T-helper 2 cell treated with Interferon-gamma antibody and Interleukin-4, amounts not matched to agents 100 ng/mL and 5 ng/mL, for 36 hours (primary cell): ENCODE results near the gene VCX2. TPM values are rescaled to one million over a fixed set of nuclear protein-coding genes. Genes with fewer than 3 reads are reported as not detected.
"Not testable (repeated sequence)": the region's sequence is repeated elsewhere in the genome, so short reads cannot be mapped to it uniquely, and the experiment has no call there.

Experiments
- intact Hi-C: fragments of 100-400 bp; cut with micrococcal nuclease; formaldehyde crosslinking; loops from one replicate; pipeline ENCODE4 v1.15.1; 2023
- total RNA-seq: library from RNA; stranded (reverse); gene quantifications from 2 replicates; pipeline ENCODE4 v1.2.3, GENCODE V29; 2022

Gene VCX2
- not detected in 2 replicates for total RNA-seq

DNA sequence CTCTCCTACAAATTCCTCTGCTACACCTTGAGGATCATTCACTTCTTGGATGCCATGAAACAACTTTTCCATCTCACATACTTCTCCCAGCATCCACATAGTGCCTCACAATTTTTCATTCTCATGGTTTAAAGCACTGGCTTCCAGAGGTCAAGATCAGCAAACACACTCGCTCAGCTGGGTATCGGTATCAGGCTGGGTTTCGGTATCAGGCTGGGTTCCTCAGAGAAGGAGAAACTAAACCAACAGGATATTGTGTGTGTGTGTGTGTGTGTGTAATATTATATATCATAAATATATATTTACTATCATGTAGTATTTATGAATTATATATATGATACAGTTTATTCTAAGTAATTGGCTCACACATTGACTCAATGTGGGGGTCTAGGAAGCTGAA, at the start of gene VCX2:
Gene VCX2, minus strand, starts transcription at position 99 of the 400 bp plus-strand sequence. CDS start 624 bp downstream, outside the sequence.
- intact Hi-C loops = not testable (repeated sequence)

DNA sequence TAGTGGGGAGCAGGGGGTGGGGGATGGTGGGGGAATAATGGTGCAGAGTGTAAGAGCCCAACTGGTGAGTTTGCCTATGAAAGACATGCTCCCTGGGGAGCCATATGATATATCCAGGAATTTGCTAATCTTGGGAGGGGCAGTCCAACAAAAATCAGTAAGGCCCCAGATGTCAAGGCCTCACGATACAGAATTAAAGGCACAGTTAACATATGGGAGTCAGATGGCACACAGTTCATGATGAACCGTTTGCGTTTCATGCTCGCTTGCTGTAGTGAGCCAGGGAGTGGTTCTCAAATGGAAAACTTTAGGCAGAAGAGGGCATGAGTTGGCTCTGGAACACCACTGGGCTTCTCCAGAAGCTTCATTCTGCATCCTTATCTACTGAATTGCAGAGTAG, 33.9 kb upstream of the VCX2 start:
- intact Hi-C loops = no loop called here

DNA sequence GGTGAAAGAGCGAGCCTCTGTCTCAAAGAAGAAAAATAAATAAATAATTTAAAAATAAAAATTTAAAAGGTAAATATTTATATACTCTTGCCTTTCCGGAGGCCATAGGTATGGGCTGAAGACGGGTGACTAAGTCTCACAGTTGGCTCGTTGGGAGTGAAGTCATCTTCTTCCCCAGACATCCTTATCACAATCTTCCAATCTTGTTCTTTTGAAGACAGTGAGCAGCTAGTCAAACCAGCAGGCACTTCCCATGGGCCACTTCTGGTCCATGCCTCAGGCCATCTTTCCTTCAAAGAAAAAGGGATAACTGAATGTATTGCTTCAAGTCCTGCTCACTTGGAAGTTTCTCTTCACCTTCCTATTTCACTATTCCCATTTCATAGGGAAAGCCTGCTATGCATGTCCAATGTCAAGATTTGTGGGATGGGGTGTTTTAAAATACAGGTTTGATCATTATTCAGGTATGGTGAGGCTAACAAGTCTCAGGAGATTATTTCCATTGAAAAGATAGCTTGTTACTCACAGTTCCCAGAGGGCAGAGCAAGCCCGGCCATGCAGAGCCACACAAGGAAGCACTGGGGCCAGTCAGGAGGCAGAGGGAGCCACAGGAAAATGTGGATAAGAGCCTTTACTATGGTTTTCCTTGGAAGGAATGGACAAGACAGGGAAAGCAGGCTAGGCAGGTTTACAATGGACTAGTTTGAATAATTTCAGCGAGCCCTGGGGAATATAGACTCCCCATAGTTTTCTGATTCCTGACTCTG, 33.3 kb upstream of the VCX2 start:
- intact Hi-C loops = no loop called here

DNA sequence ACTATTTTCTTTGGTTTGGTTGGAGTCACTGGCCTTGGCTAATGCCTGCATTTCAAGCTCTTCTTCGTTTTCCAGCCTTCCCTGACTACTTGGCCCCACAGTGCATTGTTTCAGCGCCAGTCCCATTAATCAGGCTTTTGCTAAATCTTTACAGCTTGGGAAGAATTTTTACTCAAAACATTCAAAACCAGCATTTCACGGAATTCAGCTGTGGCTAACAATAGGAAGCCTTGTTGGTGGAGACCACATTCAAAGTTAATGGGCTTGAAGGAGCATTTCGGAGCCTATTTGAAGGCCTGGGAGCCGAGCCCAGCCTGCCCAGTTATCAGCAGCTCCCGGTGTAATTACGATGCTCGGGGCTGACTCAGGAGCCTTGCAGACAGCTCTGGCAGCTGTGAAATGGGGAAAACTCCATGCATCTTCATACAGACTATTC, 30.8 kb upstream of the VCX2 start:
- intact Hi-C loops = no loop called here

DNA sequence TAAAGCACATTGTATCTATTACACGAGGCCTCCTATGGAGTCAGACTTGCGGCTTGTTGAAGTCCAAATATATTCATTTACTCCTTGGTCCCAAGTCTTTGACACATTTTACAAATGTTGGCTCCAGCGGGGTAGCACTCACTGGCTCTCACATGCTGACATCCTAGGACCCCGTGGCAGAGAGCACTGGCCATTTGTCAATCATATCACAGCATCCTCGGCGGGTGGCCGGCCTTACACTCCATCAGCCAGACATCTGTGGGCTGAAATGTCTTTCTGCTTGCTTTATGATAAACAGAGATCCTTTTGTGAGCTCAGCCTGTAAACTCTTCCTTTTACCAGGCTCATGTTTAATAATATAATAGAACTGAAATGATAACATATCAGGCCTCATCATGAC, 25.7 kb upstream of the VCX2 start:
- intact Hi-C loops = no loop called here

DNA sequence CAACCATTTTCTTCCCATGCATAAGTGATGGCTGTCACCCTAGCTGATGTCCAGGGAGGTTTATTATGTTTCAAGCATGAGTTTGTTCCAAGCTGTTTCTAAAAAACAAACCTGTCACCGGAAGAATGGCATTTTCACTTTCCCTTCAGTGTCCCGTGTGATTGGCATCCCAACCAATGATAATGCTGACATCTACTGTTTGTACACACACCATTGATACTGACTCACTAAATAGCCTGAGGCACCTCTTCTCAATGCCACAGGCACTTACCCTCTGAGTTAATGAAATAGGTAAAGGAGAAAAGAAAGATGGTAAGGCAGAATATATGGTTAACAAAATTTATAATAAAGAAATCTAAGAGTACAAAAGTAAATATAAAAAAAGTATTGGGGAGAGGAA, 23.1 kb upstream of the VCX2 start:
- intact Hi-C loops = no loop called here

DNA sequence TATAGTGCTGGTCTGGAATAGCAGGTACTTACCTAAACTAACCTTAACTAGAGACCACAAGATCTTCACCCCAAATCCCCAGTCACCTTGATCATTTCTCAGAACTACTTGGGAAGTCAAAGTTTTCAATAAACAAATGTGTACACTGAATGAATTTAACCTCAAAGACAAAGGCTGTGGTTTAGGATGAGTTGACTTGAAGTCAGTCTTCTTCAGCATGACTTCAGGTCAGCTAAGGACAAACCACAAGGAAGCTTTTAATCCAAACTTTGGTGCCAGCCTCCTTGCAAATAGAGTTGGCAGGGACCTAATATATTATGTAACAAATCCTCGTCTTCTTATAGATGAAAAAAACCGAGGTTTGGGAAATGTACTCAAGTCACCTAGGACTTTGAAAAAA, 21.2 kb upstream of the VCX2 start:
- intact Hi-C loops = no loop called here

DNA sequence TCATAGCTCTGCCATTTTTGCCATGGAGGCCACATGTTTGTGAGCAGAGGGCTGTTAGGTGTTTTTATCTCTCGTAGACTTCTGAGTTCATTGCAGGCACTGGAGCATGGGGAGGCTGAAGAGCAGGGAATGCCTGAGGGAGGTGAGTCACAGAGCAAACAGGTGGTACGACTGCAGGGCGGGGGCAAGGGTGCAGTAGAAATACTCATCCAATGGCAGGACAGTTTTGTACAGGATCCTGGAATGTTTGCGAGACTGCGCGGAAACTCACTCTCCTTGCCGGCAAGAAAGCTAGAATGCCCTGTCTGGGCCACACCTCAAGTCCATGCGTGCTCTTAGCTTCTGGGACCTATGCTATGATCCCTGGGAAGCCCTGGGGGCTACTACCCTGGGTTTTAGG, 20.0 kb upstream of the VCX2 start:
- intact Hi-C loops = no loop called here

DNA sequence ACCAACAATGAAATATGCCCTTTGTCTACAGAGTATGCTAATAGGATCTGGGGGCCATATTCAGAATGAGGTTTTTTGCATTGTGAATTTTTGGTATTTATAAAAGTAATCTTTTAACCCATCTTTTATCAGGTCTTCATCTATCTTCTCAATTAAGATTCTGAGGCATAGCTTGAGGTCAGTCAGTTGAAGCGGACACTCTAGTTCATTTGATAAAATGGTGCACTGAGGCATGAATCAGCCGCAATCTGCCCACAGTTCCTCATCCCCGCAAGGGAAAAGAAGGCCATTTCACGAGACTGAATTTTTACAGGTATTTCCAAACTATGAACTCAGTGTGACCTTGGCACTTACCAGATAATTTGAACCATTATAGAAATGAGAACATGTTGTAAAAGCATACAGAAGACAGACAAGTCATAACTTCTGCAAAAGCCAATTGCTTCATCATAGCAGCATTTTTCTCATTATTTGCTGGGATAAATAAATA, 19.3 kb upstream of the VCX2 start:
- intact Hi-C loops = no loop called here

DNA sequence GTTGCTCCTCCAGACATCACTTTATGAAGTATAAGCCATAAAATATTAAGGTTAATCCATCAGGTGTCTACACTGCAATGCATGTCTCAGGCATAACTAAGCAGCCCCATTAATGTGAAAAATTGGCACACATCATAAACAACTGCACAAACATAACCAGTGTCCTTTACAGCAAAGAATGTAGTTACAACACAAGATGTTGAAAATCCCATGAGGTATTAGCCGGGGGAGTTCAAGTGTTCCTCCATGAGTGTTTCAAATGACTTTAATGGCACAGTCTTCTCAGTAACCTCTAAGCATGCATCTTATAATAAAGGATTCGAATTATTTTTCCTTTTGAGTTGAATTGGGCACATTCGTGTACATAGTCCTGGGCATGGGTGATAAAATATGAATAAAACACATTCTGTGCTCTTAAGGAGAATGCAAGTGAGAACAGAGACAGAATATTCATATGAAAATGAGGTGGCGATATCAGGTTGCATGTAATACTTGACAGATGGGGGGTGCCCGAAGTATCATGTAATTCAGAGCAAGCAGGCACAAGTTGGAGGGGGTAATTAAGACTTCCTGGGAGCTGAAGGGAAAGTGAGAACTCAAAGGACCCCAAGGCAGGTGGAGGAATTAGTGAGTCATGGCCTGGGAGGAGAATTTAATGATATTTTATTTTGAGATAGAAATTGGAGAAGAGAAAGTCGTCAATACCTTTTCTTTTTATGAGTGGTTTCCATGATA, 18.2 kb upstream of the VCX2 start:
- intact Hi-C loops = no loop called here

DNA sequence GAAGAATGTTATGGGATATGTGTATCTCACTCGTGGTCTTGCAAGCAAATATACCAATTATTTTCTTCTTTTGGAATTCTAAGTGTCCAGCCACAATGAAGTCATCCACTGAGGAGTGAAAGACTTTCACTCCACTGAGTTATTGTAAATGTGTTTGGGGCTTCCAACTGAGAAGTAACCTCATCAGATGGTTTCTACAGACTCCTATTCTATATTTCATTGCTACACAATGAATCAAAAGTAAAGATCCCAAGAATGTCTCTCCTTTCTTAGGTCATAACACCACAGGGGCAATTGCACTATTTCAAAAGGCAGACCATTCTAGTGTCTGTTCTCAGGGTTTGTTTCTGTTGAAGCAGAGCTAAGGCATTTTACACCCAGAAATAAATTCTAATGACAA, 12.3 kb upstream of the VCX2 start:
- intact Hi-C loops = no loop called here

DNA sequence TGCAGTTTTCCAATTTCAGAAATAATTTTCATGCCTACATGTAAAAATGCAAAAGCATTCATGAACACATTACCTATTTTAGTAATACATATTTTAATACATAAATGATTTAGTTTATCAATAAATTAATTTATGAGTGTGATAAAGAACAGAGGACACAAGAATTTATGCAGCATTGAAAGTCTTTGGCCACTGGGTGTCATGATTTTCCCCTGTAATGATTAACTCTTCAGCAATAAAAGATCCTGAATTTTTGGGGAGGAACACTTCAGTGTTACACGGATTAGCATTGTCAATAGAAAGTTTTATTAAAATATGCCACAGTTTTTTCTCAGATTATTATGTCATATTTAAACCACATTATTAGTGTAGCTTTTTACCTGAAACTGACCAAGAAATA, 8.6 kb upstream of the VCX2 start:
- intact Hi-C loops = no loop called here

DNA sequence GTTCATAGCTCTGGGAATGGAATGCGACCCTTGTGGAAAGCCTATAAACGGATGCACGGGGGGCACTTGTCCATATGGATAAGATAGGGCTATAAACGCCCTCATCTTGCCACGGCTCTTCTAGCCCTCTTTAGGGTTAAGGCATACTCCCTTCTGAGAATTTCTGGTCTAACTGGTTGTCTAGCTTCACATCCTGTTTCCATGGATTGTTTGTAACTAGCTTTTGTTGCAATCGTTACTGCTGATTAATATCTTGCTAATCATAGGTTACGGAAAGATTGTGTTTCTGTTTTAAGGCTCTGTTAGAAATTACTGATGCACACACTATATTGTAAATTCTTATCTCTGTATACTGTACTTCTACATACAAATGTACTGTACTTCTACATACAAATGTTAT, 17.1 kb downstream of the VCX2 start:
- intact Hi-C loops = not testable (repeated sequence)

DNA sequence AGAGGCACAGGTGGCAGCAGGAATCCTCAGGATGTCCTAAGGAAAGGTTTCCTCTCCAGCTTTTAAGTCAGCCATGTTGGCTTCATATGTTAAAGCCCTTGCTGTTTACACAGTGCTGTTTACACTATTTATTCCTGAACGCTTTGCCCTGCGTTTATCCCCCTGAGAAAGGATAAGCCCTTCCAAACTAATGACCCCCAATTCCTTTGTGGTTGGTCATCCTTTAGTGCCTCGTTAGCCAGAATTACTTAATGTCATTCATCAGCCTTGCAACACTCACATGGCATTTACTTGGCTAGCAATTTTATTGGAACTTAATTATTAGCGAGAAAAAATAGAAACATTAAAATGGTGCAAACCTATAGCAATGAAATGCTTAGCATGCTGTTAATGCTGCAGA, 23.8 kb downstream of the VCX2 start:
- intact Hi-C loops = no loop called here

DNA sequence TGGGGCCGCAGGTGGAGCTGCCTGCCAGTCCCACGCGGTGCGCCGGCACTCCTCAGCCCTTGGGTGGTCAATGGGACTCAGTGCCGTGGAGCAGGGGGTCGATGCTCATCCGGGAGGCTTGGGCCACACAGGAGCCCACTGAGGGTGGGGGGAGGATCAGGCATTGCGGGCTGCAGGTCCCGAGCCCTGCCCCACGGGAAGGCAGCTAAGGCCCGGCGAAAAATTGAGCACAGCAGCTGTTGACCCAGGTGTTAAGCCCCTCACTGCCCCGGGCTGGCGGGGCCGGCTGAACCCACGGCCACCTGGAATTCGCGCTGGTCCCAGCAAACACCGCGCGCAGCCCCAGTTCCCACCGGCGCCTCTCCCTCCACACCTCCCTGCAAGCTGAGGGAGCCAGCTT, 26.1 kb downstream of the VCX2 start:
- intact Hi-C loops = no loop called here

DNA sequence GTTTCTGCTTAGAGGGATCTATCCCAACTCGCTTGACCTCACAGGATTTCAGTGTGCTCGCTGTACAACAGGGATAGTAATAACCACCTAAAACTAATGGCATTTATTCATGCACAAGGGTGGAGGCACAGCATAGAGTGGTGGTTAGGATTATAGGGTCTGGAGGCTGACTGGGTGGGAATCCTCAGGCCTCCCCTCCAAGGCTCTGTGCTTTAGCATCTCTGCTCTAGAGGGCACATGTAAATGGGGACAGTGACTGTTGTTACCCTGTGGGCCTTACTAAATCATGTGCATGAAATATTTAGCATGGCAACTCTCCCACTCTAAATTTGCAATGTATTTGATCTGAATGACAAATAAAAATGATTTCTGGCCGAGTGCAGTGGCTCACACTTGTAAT, 29.2 kb downstream of the VCX2 start:
- intact Hi-C loops = no loop called here

DNA sequence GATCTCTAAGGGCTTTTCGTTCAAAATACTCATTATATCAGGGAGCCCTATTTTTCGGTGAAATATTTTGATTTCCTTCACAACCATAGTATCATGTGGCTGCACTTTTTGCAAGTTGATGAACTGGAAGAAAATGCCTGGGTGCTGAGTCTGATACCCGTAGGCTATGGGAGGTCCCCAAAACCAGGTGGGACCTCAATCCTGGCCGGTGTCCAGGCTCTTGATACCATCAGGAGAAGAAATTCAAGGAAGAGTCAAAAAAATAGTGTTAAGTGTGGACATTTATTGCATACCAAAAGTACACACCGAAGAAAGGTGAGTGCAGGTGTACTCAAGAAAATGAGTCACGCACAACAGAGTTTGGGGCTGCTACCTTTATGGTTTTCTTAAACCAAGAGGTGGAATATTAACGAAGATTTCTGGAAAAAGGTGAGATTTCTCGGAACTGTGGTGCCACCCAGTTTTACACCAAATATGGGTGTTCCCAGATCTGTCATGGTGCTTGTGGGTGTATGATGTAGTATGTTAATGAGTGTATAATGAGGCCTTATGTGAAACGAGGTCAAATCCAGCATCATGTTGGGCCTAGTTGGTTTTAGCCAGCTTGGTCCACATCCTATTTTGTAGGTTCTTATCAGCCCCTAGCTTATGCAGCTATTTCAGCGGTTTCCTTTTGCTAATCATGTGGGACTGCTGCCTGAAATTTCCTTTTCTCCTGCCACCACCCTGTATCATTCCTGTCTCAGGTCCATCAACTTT, 29.9 kb downstream of the VCX2 start:
- intact Hi-C loops = no loop called here

DNA sequence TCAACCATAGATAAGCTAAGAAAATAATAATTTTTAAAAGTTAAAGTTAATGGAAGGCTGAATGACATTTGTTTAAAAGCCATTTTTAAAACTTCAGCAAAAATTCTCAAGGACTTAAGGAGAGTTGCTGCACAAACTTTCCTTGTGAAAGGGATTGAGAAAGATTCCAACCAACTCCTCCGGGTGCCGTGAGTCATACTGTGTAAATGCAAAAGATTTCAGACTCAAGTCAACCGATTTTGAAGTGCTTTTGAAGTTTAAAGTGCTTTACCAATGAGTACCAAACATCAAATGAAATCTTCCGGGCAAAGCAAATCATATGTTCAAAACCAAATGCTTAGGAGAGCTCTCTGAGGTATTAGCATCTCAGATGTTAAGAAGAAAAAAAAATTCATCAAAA, 31.4 kb downstream of the VCX2 start:
- intact Hi-C loops = no loop called here

DNA sequence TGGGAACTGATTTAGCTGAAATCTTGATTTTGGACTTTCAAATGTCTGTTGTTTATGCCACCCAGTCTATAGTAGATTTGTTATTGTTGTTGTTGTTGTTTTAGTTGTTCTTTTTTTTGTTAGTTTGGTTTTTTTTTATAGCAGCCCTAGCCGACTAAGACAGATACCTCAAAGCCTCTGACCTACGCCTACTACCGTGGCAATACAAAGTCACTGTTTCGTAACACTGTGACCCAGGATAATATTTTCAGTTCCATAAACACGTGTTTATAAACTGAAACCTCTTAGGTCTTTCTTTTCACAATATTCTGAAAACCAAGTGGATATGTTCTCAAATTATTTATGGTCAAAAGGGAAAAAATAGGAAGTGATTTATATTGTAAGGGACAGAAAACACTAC, 32.8 kb downstream of the VCX2 start:
- intact Hi-C loops = no loop called here

DNA sequence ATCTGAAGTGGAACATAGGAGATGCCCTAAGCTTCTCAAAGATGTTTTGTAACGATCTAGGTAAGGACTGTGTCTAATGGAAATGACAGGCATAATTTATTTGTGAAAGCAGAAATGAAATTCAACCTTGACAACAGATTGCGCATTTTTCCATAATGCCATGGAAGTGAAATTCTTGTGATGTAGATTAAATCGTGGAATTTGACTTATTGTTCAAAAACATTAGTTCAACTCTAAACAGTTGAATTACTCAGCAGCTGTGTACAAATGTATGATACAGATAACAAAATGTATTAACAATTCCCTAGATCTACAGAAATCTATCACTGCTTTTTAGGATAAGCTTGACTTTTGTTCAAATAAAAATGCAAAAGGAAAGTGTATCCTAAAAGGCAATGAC, 44.4 kb downstream of the VCX2 start:
- intact Hi-C loops = no loop called here

DNA sequence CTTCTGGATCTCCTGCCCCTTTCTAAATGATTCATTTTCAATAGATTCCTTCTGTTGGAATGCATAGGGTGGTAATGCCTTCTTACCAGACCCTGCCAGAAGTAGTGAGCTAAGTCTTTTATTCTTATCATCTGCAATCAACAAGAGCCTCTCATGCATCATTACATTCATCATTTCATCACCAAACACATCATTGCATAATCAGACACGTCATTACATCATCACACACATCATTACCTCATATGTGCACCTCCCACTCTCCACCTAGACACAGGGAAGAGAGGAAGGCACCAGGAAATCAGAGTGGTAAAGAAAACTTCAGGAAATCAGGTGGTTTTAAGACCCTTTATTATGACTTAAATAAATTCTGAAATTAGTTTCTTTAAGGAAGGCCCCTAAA, 45.0 kb downstream of the VCX2 start:
- intact Hi-C loops = no loop called here

DNA sequence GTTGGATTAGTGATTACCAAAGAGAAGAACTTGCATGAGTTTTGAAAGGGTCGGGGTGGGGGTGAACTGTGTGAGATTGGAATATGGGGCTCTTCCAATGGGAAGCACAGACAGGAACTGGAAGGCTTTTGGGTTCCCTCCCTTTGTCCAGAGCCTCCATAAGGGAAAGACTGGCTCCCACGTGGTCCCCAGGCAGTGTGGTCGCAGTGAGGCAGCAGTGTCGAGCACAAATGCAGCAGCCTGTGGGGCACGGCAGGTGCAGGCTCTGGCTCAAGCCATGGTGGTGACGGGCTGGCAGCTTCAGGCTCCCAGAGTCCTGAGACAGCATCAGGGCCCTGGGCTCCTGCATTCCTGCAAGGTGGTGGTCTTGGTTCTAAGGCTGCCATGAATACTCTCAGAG, 45.5 kb downstream of the VCX2 start:
- intact Hi-C loops = no loop called here
